ENCODE data around the gene ATAD3C.

- TF ChIP-seq CTCF (IDR thresholded peaks at IDR 0.05) (no peak), EZH2phosphoT487 (IDR thresholded peaks at IDR 0.05) (no peak), EZH2 (IDR thresholded peaks at IDR 0.05) (no peak)
These were observed 41.2 kb downstream of the ATAD3C start for GRCh38 chr1:1490633-1491230.

Data from neural progenitor cell (in vitro differentiated cells).